ENCODE measurements around the gene PALD1.

PALD1 gene

GRCh38 chr10:70615784-70616522 lies 137.4 kb downstream of the PALD1 start:
- DNase-seq = no peak

- DNase-seq = peak; percentile 54
Observed at GRCh38 chr10:70616761-70617160, 138.2 kb downstream of the PALD1 start.
